ENCODE results near the gene PELI2.

The PELI2 gene

DNA sequence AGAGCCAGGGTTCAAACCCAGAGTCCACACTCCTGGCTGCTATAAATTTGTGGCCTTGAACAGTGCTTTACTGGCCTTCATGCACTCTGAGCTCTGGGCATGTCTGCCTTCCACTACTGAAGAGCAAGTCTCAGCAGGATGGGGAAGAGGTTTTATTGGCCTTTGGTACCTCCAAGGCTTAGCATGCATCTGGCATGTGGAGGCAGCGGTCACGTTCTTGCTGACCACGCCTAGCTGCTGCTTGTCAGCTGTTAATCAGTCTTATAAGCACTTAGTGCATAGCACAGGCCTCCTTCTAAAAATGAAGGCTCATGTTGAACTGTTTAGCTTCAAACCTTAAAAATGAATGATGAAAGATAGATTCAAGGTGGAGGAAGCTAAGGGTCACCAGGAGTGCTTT lies 177.5 kb downstream of the PELI2 start:
- no peak for TF ChIP-seq POLR2A (IDR thresholded peaks at IDR 0.05; ENCODE audit: low read depth, low read length)
- no peak for TF ChIP-seq TAF1 (IDR thresholded peaks at IDR 0.05; ENCODE audit: borderline replicate concordance, low read depth, low read length)
- no peak for TF ChIP-seq POLR2AphosphoS5 (IDR thresholded peaks at IDR 0.05; ENCODE audit: low read depth, low read length)
- DNase-seq (ENCODE audit: insufficient read length) (no peak), FAIRE-seq (no peak)

DNA sequence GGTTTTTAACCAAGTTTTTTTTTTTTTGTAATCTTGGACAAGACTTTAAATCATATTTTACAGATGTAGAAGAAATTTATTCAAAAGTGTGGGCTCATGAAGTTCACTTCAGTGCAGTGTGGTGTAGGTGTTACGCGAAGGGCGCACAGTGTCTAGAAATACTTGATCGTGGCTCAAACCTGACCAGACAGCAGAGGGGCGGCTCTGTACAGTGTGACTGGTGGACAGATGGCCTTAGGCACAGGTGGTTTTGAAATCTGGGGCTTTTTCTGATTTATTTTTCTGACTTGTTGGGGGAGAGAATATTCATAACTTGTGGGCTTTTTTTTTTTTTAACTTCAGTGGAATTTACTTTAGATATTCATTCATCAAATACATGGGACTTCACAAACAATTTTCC lies 179.2 kb downstream of the PELI2 start:
- FAIRE-seq (no peak), DNase-seq (ENCODE audit: insufficient read length) (no peak)
- TF ChIP-seq POLR2AphosphoS5 (IDR thresholded peaks at IDR 0.05; ENCODE audit: low read depth, low read length) (no peak), POLR2A (IDR thresholded peaks at IDR 0.05; ENCODE audit: low read depth, low read length) (no peak), TAF1 (IDR thresholded peaks at IDR 0.05; ENCODE audit: borderline replicate concordance, low read depth, low read length) (no peak)

DNA sequence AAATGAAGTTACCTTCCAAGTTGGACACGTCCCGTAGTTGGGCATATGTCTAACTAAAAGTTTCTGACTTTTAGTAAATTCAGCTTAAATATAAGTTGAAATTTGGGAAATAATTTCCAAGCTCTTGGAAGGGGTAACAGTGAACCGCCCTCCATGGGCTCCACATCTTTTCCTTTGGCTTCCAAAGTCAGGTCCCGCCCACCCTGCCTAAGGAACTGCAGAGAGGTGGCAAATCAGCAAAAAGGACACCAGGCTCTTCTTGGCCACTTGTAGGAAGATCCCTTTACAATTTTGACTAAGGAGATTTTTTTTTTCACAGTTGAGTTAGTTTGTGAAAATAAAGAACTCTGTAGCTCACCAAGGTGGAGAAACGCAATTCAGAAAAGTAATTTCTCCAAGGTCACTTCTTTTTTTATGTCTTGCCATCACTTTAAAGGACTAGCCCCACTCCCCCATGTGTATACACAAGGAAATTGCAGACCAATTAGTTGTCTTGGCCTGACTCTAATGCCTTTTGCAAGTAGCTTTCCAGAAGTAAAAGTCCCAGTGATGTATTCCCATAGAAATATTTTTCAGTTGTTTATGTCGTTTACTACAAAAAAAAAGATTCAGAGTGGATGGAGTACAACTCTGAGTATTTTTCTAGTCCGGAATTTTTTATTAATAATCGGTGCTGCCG lies 181.2 kb downstream of the PELI2 start:
- TF ChIP-seq POLR2AphosphoS5 (IDR thresholded peaks at IDR 0.05; ENCODE audit: low read depth, low read length) (no peak), TAF1 (IDR thresholded peaks at IDR 0.05; ENCODE audit: borderline replicate concordance, low read depth, low read length) (no peak)
- DNase-seq (ENCODE audit: insufficient read length) (no peak), FAIRE-seq (no peak)

DNA sequence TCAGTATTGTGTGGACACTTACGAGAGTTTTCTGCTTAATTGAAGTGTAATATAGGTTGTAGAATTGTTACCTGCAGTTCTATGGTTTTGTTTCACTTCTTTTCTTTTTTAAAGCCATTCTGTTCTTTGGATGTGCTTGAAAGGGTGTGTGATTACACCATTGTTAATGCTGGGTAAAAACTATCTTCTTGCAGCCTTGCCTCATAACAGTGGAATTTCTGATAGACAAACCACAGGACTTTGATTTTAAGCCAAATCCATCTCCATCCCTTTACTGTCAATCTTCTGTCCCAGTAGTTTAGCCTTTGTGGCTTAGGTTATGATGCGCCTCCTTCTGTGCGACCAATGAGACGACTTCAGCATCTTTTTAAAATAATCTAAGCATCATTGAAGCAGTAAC lies 182.3 kb downstream of the PELI2 start:
- no peak for DNase-seq (ENCODE audit: insufficient read length)
- FAIRE-seq: no peak
- TF ChIP-seq TAF1 (IDR thresholded peaks at IDR 0.05; ENCODE audit: borderline replicate concordance, low read depth, low read length): no peak
- no peak for TF ChIP-seq POLR2AphosphoS5 (IDR thresholded peaks at IDR 0.05; ENCODE audit: low read depth, low read length)

DNA sequence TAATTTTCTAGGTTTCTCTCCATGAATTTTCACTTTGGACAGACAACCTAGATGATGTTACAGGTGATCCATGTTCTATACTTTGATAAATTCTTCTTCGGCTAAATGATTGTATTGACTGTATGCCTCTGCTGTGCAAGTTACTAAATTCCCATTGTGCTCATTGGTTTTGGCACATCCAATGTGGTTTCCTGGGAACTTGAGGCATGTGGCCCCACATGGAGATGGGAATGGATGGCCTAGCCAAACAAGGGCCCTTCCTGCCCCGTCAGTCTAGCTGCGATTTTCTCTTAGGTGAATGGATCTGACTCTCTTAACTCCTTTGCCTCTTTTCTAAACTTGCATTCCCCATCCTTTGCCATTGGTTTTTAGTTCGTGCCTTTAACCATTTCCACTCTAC lies 186.2 kb downstream of the PELI2 start:
- TF ChIP-seq POLR2A (IDR thresholded peaks at IDR 0.05; ENCODE audit: low read depth, low read length) (no peak), TAF1 (IDR thresholded peaks at IDR 0.05; ENCODE audit: borderline replicate concordance, low read depth, low read length) (no peak), POLR2AphosphoS5 (IDR thresholded peaks at IDR 0.05; ENCODE audit: low read depth, low read length) (no peak)
- no peak for DNase-seq (ENCODE audit: insufficient read length)
- no peak for FAIRE-seq

DNA sequence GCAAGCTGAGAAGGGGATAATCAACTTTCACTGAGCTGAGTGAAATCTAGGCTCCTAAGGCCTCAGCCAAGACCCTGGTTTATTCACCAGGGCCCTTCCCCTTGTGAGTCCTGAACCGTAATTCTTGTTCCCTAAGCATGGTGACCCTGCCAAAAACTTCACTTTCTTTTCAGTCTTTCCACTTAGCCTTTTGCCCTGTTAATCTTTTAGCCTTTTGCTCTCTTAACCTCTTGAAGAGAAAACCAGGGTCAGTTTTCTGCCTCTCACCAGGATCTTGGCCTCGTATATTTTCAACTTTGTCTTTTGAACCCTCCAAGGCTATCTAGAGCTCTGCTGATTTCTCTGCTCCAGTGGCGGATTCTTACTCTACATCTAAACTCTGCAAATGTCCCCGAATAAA lies 191.0 kb downstream of the PELI2 start:
- no peak for TF ChIP-seq POLR2AphosphoS5 (IDR thresholded peaks at IDR 0.05; ENCODE audit: low read depth, low read length)
- no peak for TF ChIP-seq POLR2A (IDR thresholded peaks at IDR 0.05; ENCODE audit: low read depth, low read length)
- no peak for TF ChIP-seq TAF1 (IDR thresholded peaks at IDR 0.05; ENCODE audit: borderline replicate concordance, low read depth, low read length)
- no peak for DNase-seq (ENCODE audit: insufficient read length)
- FAIRE-seq: no peak

DNA sequence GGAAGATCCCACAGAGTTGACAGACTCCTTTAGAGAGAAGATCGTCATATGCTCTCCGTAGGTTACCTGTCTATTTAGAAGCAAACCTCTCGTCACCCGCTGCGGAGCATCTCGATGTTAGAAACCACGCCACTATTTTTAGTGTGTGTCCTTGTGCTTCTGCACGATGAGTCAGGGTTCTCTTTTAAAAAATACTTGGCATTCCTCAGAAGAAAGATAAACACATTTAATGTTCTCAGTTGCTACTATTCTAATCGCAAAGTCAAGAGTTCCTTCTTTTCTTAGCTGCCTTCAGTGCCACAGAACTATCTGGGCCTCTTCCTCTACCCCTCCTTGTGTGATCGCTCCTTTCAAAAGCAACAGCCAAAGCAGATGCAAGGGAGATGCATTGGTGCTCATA lies 192.4 kb downstream of the PELI2 start:
- FAIRE-seq (no peak), DNase-seq (ENCODE audit: insufficient read length) (no peak)

DNA sequence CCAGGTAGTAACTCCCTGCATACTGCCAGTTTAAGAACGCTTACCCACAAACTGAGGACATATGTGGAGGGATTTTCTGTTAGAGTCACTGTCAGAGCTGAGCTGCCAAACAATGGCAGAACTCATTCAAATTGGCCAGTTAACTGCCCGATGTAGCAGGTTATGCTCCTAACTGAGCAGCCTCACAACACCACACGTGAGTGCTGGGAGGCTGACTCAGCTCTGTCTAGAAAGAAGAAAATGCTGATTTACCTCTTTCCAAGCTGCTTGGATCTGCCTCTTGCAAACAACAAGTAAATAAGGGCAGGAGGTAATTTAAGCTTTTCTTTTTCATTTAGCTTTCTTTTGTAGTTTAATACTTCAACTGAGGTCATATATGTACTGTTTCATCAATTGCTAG lies 195.6 kb downstream of the PELI2 start:
- DNase-seq (ENCODE audit: insufficient read length) (no peak), FAIRE-seq (no peak)
- no peak for TF ChIP-seq POLR2AphosphoS5 (IDR thresholded peaks at IDR 0.05; ENCODE audit: low read depth, low read length)
- TF ChIP-seq POLR2A (IDR thresholded peaks at IDR 0.05; ENCODE audit: low read depth, low read length): no peak
- no peak for TF ChIP-seq TAF1 (IDR thresholded peaks at IDR 0.05; ENCODE audit: borderline replicate concordance, low read depth, low read length)

More for the DNA sequence above, 192.4 kb downstream of the PELI2 start:
- TF ChIP-seq POLR2AphosphoS5 (IDR thresholded peaks at IDR 0.05; ENCODE audit: low read depth, low read length) (no peak), POLR2A (IDR thresholded peaks at IDR 0.05; ENCODE audit: low read depth, low read length) (no peak), TAF1 (IDR thresholded peaks at IDR 0.05; ENCODE audit: borderline replicate concordance, low read depth, low read length) (no peak)

DNA sequence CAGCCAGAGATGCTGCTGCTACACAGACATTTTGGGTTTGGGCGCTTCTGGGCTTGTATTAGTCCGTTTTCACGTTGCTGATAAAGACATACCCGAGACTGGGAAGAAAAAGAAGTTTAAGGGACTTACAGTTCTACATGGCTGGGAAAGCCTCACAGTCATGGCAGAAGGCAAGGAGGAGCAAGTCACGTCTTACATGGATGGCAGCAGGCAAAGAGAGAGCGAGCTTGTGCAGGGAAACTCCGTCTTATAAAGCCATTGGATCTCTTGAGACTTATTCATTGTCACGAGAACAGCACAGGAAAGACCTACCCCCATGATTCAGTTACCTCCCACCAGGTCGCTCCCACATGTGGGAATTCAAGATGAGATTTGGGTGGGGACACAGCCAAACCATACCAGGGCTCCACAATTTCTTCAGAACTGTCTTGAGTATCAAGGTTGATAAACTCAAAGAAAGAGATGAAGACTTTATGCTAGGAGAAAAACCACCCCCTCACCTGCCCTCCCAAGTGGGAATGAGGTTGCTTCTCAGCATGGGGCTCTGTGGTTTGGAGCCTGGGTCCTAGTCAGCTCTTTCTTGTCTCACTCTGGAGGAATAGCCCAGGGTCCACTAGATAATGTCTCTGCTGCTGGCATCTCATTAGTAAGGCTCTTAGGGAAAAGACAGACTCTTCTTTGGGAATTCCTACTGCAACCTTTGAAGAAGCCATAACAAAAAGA lies 200.3 kb downstream of the PELI2 start:
- no peak for TF ChIP-seq POLR2AphosphoS5 (IDR thresholded peaks at IDR 0.05; ENCODE audit: low read depth, low read length)
- TF ChIP-seq TAF1 (IDR thresholded peaks at IDR 0.05; ENCODE audit: borderline replicate concordance, low read depth, low read length): no peak
- no peak for TF ChIP-seq POLR2A (IDR thresholded peaks at IDR 0.05; ENCODE audit: low read depth, low read length)
- FAIRE-seq: no peak
- DNase-seq (ENCODE audit: insufficient read length): no peak

DNA sequence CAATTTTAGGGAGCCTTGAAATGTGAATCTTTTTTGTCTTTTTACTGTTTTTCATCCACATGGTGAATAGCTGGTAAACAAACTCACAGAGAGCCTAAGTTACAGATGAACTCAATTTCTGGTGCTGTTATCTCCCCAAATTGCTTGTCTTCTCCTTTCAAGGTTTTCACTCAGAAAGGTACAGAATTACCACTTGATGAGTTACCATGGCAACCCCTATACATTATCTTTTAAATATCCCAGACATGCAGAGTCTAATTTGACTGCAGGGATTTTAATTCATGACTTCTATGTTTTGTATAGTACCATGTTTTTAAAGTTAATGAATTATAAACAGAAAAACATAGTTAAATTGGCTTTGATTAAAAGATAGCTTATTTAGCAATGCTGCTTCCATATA lies 203.7 kb downstream of the PELI2 start:
- no peak for FAIRE-seq
- no peak for TF ChIP-seq POLR2A (IDR thresholded peaks at IDR 0.05; ENCODE audit: low read depth, low read length)
- TF ChIP-seq POLR2AphosphoS5 (IDR thresholded peaks at IDR 0.05; ENCODE audit: low read depth, low read length): no peak
- TF ChIP-seq TAF1 (IDR thresholded peaks at IDR 0.05; ENCODE audit: borderline replicate concordance, low read depth, low read length): no peak
- DNase-seq (ENCODE audit: insufficient read length): no peak

DNA sequence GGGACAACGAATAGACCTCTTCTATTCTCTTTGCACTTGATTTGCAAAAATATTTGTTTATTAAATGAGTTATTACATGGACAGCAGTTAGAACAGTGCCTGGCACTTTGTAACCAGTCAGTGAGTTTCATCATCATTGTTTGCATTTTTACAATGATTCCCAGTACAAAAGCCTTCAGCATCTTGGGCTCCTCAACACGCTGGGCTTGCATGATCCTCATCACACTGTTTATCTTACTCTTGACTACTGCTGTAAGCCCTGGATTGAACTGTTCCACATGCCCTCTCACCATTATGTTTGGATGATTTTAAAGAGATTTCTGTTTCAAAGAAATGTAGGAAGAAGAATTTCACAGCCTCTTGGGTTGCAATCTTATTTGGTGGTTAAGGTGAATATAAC lies 204.3 kb downstream of the PELI2 start:
- no peak for DNase-seq (ENCODE audit: insufficient read length)
- no peak for FAIRE-seq

DNA sequence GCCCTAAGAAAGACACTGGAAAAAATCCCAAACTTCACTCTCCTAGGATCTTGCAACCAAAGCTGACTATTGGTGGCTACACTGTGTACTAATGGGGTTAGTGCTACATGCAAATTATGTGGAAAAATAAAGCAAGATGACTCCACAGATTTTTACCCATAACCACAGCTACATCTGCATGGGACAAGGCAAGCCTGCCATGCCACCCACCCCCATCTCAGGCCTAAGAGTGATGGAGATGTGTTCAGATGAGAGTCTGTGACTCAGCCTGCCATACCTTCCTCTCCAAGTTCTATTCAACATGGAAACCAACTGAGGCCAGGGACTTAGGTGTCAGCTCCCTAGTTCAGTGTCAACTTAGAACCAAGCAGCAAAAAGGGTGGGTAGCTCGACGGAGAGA lies 206.2 kb downstream of the PELI2 start:
- TF ChIP-seq TAF1 (IDR thresholded peaks at IDR 0.05; ENCODE audit: borderline replicate concordance, low read depth, low read length): no peak
- no peak for TF ChIP-seq POLR2A (IDR thresholded peaks at IDR 0.05; ENCODE audit: low read depth, low read length)
- TF ChIP-seq POLR2AphosphoS5 (IDR thresholded peaks at IDR 0.05; ENCODE audit: low read depth, low read length): no peak

More for the DNA sequence above, 204.3 kb downstream of the PELI2 start:
- TF ChIP-seq POLR2A (IDR thresholded peaks at IDR 0.05; ENCODE audit: low read depth, low read length): no peak
- TF ChIP-seq POLR2AphosphoS5 (IDR thresholded peaks at IDR 0.05; ENCODE audit: low read depth, low read length): no peak
- no peak for TF ChIP-seq TAF1 (IDR thresholded peaks at IDR 0.05; ENCODE audit: borderline replicate concordance, low read depth, low read length)

More for the DNA sequence above, 206.2 kb downstream of the PELI2 start:
- no peak for DNase-seq (ENCODE audit: insufficient read length)
- FAIRE-seq: no peak
